ENCODE data around the gene GALNT18. TPM values are rescaled to one million over a fixed set of nuclear protein-coding genes. Genes with fewer than 3 reads are reported as not detected.
A peak's percentile ranks its signal among the peaks of the same experiment; 100 is the strongest.

The GALNT18 gene
- polyA plus RNA-seq, 1 donor (not counting 4 experiments of a cell fraction or from before 2014, with no cell fraction given), result 27.2 TPM

DNA sequence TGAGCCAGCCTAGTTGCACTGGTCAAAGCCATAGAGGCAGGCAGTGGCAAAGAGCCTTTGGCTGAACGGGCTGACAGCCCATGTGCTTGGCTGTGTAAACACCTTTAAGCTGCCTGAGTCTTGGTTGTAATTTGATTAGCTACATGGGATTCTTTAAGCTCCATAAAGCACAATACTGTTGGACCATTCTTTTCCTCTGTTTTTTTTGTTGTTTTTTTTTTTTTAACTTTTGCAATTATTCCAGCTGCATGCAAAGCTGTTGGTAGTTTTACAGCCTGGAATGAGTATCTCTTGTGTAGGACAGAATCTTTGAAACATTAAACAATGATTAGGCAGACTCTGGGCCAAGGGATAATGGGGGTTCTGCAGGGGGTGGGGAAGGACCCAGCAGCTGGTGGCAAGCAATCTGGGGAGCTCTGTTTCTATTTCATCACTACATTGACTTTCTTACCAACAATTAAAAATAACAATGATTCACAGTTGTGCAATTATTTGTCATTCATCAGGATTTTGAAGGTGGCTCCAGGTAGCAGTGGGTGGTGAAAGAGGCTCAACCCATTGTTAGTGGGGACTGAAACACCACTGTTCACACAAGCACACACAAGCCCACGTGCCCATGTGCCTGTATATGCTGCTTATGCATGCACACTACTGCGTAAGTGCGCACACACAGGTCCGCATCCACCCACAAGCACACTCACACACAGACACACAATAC, 199.2 kb downstream of the GALNT18 start:
- Histone ChIP-seq H3K9me3 (ENCODE audit: control insufficient read depth, low read depth, low read length) (no peaks in the 10 kb centered on the region), H3K27me3 (ENCODE audit: control insufficient read depth, extremely low read depth, insufficient read depth, low read length) (no peaks in the 10 kb centered on the region), H3K36me3 (ENCODE audit: control insufficient read depth in 2 of 2, extremely low read depth in 1 of 2, insufficient read depth in 2 of 2, low read length in 2 of 2) (peaks cover 0 to 11% of the 10 kb centered on the region in 2 experiments), H3K9ac (ENCODE audit: control insufficient read depth, extremely low read depth, insufficient read depth, low read length) (no peak overlapping the region), H4K20me1 (ENCODE audit: control insufficient read depth, extremely low read depth, insufficient read depth, low read length) (peaks cover 9% of the 10 kb centered on the region), H3K4me3 (ENCODE audit: control insufficient read depth in 2 of 3, extremely low read depth in 1 of 3, insufficient read depth in 2 of 3, low read depth in 1 of 3, low read length in 3 of 3) (no peak overlapping the region), H3K27ac (ENCODE audit: control insufficient read depth, insufficient read depth, low read length) (no peak overlapping the region), H3K4me2 (ENCODE audit: control insufficient read depth, extremely low read depth, insufficient read depth, low read depth, low read length) (no peak overlapping the region), H3K9me1 (ENCODE audit: control insufficient read depth, extremely low read depth, insufficient read depth, low read length) (peaks cover 5% of the 10 kb centered on the region), H3K79me2 (ENCODE audit: control insufficient read depth, insufficient read depth, low read length) (no peaks in the 10 kb centered on the region), H3K4me1 (ENCODE audit: control insufficient read depth, extremely low read depth, insufficient read depth, low read length) (peaks cover 37% of the 10 kb centered on the region), H2AFZ (ENCODE audit: control insufficient read depth, low read length) (no peak overlapping the region)
- FAIRE-seq (peak; percentile 81), DNase-seq (ENCODE audit: low read depth, low spot score) (no peak)
- TF ChIP-seq, protein P1, sequence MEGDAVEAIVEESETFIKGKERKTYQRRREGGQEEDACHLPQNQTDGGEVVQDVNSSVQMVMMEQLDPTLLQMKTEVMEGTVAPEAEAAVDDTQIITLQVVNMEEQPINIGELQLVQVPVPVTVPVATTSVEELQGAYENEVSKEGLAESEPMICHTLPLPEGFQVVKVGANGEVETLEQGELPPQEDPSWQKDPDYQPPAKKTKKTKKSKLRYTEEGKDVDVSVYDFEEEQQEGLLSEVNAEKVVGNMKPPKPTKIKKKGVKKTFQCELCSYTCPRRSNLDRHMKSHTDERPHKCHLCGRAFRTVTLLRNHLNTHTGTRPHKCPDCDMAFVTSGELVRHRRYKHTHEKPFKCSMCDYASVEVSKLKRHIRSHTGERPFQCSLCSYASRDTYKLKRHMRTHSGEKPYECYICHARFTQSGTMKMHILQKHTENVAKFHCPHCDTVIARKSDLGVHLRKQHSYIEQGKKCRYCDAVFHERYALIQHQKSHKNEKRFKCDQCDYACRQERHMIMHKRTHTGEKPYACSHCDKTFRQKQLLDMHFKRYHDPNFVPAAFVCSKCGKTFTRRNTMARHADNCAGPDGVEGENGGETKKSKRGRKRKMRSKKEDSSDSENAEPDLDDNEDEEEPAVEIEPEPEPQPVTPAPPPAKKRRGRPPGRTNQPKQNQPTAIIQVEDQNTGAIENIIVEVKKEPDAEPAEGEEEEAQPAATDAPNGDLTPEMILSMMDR (optimal IDR thresholded peaks at IDR 0.05 in 1 of 3, IDR thresholded peaks at IDR 0.05 in 1 of 3, conservative IDR thresholded peaks at IDR 0.05 in 1 of 3; ENCODE audit: extremely low read depth in 1 of 3, insufficient read depth in 2 of 3, low read length in 3 of 3), result no peak
- TF ChIP-seq EZH2 (IDR thresholded peaks at IDR 0.05; ENCODE audit: low read length), result no peak
- dilution Hi-C loops (cut with MboI; ENCODE audit: extremely low pct_ligation_motif_present, low sequenced_read_pairs), result no loop called here

DNA sequence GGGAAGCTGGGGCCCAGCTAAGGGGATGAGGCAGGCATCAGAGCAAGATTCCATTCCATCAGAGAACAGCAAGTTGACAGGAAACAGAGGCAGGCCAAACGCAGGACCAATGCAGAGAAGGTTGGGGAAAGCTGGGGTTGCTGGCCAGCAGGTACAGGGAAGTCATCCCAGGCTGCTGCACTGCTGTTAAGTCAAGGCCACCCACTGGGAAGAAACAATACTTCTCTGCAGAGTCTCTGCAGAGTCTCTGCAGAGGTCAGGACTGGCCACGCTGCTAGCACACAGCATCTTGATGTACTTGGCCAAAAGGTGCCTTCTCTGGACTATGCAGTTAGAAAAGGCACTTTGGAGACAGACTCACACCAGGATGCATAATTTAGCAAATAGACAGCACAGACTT, 200.3 kb downstream of the GALNT18 start:
- Histone ChIP-seq H2AFZ (ENCODE audit: control insufficient read depth, low read length) (no peak overlapping the region), H3K4me1 (ENCODE audit: control insufficient read depth, extremely low read depth, insufficient read depth, low read length) (peaks cover 37% of the 10 kb centered on the region), H3K36me3 (ENCODE audit: control insufficient read depth in 2 of 2, extremely low read depth in 1 of 2, insufficient read depth in 2 of 2, low read length in 2 of 2) (peaks cover 0 to 11% of the 10 kb centered on the region in 2 experiments), H3K9ac (ENCODE audit: control insufficient read depth, extremely low read depth, insufficient read depth, low read length) (no peak overlapping the region), H3K27ac (ENCODE audit: control insufficient read depth, insufficient read depth, low read length) (no peak overlapping the region), H3K27me3 (ENCODE audit: control insufficient read depth, extremely low read depth, insufficient read depth, low read length) (no peaks in the 10 kb centered on the region), H3K4me3 (ENCODE audit: control insufficient read depth in 2 of 3, extremely low read depth in 1 of 3, insufficient read depth in 2 of 3, low read depth in 1 of 3, low read length in 3 of 3) (no peak overlapping the region), H3K79me2 (ENCODE audit: control insufficient read depth, insufficient read depth, low read length) (no peaks in the 10 kb centered on the region), H4K20me1 (ENCODE audit: control insufficient read depth, extremely low read depth, insufficient read depth, low read length) (peaks cover 9% of the 10 kb centered on the region), H3K9me3 (ENCODE audit: control insufficient read depth, low read depth, low read length) (no peaks in the 10 kb centered on the region), H3K9me1 (ENCODE audit: control insufficient read depth, extremely low read depth, insufficient read depth, low read length) (peaks cover 5% of the 10 kb centered on the region), H3K4me2 (ENCODE audit: control insufficient read depth, extremely low read depth, insufficient read depth, low read depth, low read length) (no peak overlapping the region)
- no peak for TF ChIP-seq EZH2 (IDR thresholded peaks at IDR 0.05; ENCODE audit: low read length)
- TF ChIP-seq, protein P1 (optimal IDR thresholded peaks at IDR 0.05 in 1 of 3, IDR thresholded peaks at IDR 0.05 in 1 of 3, conservative IDR thresholded peaks at IDR 0.05 in 1 of 3; ENCODE audit: extremely low read depth in 1 of 3, insufficient read depth in 2 of 3, low read length in 3 of 3), result no peak
- dilution Hi-C loops (cut with MboI; ENCODE audit: extremely low pct_ligation_motif_present, low sequenced_read_pairs), result no loop called here
- FAIRE-seq, result no peak
- DNase-seq (ENCODE audit: low read depth, low spot score), result no peak

All from keratinocyte (primary cell).